Measurements from ENCODE around the gene NUTM2B. TPM values are rescaled to one million over a fixed set of nuclear protein-coding genes. Genes with fewer than 3 reads are reported as not detected.
"Not testable (repeated sequence)": the region's sequence is repeated elsewhere in the genome, so short reads cannot be mapped to it uniquely, and the experiment has no call there.

NUTM2B gene
- polyA plus RNA-seq (2013, experiment 1 of 2; ENCODE audit: insufficient read length), result 0.39 TPM
- 0.70 TPM for polyA plus RNA-seq (2013, experiment 2 of 2; ENCODE audit: insufficient read length)

DNA sequence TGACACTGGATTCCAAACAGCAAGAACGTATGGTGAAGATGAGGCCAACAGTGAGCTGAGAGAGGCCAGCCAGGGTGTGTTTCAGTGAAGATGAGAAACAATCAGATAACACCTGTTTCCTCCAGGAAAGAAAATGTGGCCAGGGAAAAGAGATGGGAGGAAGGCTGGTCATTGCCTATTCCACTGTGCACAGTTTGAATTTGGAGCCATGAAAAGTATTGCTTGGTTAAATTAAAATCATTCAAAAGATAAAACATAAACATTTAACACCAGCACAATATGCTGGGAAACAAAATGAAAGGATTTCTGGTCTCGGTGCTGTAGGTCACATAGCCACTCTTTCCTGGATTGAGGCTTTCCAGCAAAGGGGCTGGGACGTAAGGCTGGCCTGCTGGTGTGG is at the start of gene NUTM2B:
NUTM2B (plus strand) TSS at position 301 of the 400 bp plus-strand sequence. CDS start 383 bp downstream, outside the sequence.
- not testable (repeated sequence) for DNase-seq

DNA sequence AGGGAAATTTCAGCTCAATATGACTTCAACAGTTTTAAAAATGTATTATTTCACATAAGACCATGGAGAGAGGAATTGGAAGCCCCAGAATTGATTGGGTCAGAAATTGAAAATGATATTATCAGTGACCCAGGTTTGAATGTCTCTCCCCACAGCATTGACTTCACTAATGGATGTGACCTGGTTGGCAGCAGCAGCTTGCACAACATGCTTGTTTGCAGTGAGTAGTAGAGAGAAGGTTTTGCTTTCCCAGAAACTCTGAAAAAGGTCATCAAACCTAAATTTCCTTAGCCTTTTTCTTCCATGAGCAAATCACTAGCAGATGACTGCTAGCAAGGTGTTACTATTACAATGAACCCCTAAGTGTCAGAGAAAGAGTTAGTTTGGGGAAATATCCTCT is 39.7 kb upstream of the NUTM2B start:
- DNase-seq, result not testable (repeated sequence)

- not testable (repeated sequence) for DNase-seq
Measured at GRCh38 chr10:79664686-79665085, 38.3 kb upstream of the NUTM2B start.

DNA sequence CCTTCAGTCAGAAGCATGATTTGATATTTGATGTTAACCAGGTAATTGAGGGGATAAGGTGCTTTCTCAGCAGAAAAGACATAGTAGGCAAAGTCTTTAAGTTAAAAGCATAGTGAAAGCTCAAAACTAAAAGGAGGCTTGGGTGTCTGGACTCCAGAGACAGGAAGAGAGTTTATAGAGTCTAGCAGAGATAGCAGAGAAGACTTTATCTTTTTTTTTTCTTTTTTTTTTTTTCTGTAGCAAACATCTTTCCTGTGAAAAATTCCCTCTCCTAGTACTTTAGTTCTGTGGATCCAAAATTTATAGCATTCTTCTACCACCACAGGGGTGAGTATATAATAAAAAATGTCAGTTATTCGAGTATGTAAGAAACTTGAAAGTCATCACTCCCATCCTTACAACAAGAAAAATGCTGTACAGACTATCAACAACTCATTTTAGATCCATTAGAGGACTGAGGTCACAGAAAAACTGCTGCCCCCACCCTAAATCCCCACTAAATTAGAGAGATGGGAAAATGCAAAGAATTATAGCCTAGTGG is 33.7 kb upstream of the NUTM2B start:
- peak; percentile 43 for DNase-seq

DNA sequence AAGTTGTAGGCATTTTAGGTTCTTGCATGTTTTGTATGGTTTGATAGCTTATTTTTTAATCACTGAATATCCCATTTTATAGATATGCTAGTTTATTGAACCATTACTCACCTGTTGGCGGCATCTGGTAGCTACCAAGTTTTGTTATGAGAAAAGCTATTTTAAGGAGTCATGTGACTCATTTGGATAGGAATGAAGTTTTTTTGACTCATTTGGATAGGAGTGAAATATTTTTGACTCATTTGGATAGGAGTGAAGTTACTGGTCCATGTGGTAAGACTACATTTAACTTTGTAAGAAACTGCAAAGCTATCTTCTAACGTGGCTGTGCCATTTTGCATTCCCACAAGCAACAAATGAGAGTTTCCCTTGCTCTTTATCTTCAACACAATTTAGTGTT is 28.1 kb upstream of the NUTM2B start:
- DNase-seq, result peak; percentile 25

GRCh38 chr10:79683026-79683883 is 19.8 kb upstream of the NUTM2B start:
- DNase-seq, result not testable (repeated sequence)

GRCh38 chr10:79683884-79684720 is 18.9 kb upstream of the NUTM2B start:
- not testable (repeated sequence) for DNase-seq

DNA sequence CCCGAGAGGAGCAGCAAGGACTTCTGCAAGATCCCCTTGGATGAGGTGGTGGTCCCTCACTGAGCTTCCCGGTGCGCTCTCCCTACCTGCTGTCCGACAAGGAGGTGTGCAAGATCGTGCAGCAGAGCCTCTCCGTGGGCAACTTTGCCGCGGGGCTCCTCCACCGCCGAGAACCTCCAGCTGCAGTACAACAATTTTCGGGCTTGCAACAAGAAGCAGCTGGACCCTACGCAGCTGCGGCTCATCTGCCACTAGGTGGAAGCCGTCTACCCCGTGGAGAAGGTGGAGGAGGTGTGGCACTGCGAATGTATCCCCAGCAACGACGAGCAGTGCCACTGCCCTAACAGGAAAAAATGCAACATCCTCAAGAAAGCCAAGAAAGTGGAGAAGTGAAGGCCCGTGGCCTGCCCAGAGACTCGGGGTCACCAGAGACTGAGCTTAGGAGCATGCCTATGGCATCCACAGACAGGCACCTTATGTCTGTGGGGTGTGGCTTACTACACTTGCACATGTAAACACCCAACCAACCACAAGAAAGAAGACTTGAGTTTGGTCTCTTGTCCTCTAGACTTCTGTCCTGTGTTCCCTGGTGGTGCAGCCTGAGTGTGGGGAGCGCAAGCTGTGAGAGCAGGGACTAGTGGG is 17.9 kb upstream of the NUTM2B start:
- DNase-seq, result peak; percentile 35

- not testable (repeated sequence) for DNase-seq
Measured at GRCh38 chr10:79686595-79686994, 16.4 kb upstream of the NUTM2B start.

DNA sequence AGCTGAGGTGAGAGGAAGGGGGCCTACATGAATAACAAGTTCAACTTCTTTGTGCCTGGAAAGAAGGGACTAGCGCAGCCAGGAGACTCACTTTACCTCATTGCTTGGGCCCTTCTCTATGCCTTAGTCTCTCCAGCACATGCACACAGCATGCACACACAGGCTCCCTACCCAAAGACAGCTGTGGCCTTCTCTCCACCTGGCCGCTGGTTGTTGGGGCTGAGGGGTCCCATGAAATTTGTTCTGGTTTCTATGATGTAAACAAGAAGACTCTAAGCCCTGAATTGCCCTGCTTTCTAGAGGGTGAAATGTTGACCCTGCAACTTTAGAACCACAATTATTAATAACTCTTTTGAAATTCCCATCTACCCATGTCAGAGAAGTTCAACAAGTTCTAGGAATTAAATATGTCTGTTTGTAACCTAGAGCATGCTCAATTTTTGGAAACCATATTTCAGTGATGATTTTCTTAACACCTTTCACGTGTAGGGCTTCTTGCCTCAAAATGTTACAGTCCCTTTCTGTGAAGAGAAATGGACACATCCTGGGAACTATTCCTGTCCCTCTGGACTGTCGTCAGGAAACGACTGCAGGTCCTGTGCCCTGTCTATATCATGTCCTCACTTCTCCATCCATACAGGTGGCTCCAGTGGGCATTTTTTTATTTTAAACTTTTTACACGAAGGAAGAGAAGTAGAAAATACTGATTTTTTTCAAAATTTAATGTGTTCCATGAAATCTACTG is 15.4 kb upstream of the NUTM2B start:
- not testable (repeated sequence) for DNase-seq

- DNase-seq, result not testable (repeated sequence)
Measured at GRCh38 chr10:79688798-79689197, 14.2 kb upstream of the NUTM2B start.

- not testable (repeated sequence) for DNase-seq
Measured at GRCh38 chr10:79696596-79696995, 6.4 kb upstream of the NUTM2B start.

- DNase-seq, result not testable (repeated sequence)
Measured at GRCh38 chr10:79697141-79697540, 5.9 kb upstream of the NUTM2B start.

- DNase-seq, result not testable (repeated sequence)
Measured at GRCh38 chr10:79700381-79700944, 2.6 kb upstream of the NUTM2B start.

- not testable (repeated sequence) for DNase-seq
Measured at GRCh38 chr10:79707017-79707416, 4.0 kb downstream of the NUTM2B start.

- DNase-seq, result not testable (repeated sequence)
Measured at GRCh38 chr10:79714976-79715375, 11.9 kb downstream of the NUTM2B start.

GRCh38 chr10:79716917-79717579 is 14.0 kb downstream of the NUTM2B start:
- DNase-seq, result not testable (repeated sequence)

DNA sequence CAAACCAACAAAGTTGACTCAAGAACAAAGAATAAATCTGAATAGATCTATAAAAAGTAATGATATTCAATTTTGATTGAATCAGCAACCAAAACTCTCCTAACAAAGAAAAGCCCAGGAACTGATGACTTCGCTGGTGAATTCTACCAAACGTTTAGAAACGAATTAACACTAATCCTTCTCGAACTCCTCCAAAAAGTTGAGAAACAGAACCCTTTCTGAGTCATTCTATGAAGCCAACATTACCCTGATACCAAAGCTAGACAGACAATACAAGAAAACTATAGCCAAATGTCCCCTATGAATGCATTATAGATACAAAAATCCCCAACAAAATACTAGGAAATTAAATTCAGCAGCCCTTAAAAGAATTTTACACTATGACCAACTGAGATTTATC is 17.0 kb downstream of the NUTM2B start:
- not testable (repeated sequence) for DNase-seq

DNA sequence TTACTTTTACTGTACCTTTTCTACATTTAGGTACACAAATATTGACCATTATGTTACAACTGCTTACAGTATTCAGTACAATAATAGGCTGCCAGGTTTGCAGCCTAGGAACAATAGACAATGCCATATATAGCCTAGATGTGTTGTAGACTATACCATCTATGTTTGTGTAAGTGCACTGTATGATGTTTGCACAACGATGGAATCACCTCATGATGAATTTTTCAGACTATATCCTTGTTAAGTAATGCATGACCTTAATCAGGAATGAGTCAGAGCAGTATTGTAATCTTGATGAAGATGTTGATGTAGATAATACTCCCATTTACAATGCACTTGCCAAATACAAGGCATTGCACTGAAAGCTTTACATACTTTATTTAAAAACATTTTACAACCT is 23.6 kb downstream of the NUTM2B start:
- DNase-seq, result not testable (repeated sequence)

- not testable (repeated sequence) for DNase-seq
Measured at GRCh38 chr10:79744844-79745243, 41.8 kb downstream of the NUTM2B start.
